ENCODE results near the gene PTPRN. TPM values are rescaled to one million over a fixed set of nuclear protein-coding genes. Genes with fewer than 3 reads are reported as not detected.

The PTPRN gene
- polyA plus RNA-seq, 1 experiment, result 11.7 TPM

DNA sequence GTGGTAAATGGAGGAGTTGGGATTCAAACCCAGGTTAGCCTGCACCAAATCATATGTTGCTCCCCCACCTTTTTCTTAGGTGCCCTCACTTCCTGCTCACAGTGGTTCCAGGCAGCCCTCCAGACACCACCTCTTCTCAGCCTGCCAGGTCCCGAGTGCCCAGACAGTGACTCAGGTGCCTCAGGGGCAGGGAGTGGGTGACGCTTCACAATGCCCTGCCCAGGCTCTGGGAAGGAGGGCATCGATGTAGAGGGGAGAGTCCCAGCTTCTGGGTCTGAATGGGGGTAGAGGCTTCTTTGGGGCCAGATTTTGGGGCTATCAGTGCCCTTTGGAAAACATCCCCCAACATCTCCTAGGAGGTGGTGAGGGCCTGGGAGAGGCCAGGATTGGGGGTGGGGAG is 35.3 kb downstream of the PTPRN start:
- H3K4me3 ChIP-seq (ENCODE audit: low read depth, low read length), result no peak overlapping the region
- CTCF ChIA-PET, result interaction anchor here (1.2 to 1.6 kb wide), 4 partner anchors 18 to 114 kb away, joined by 3 to 9 read pairs (median 4); no protein-coding TSS in a partner anchor
- peak overlapping the region; percentile 68 for H3K27ac ChIP-seq (ENCODE audit: low read depth, low read length)
- no peaks in the 10 kb centered on the region for H3K9me3 ChIP-seq (ENCODE audit: control insufficient read depth, insufficient read depth, low read length)
- peaks cover 4% of the 10 kb centered on the region for H3K27me3 ChIP-seq (ENCODE audit: control insufficient read depth, insufficient read depth, low read length)
- POLR2A ChIA-PET, result interaction anchor here (1.1 kb wide), 1 partner anchor 20 kb away, joined by 3 read pairs; the partner anchor contains the start of gene TUBA4A
- TF ChIP-seq, protein P1, sequence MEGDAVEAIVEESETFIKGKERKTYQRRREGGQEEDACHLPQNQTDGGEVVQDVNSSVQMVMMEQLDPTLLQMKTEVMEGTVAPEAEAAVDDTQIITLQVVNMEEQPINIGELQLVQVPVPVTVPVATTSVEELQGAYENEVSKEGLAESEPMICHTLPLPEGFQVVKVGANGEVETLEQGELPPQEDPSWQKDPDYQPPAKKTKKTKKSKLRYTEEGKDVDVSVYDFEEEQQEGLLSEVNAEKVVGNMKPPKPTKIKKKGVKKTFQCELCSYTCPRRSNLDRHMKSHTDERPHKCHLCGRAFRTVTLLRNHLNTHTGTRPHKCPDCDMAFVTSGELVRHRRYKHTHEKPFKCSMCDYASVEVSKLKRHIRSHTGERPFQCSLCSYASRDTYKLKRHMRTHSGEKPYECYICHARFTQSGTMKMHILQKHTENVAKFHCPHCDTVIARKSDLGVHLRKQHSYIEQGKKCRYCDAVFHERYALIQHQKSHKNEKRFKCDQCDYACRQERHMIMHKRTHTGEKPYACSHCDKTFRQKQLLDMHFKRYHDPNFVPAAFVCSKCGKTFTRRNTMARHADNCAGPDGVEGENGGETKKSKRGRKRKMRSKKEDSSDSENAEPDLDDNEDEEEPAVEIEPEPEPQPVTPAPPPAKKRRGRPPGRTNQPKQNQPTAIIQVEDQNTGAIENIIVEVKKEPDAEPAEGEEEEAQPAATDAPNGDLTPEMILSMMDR (IDR thresholded peaks at IDR 0.05; ENCODE audit: low read depth, low read length), result no peak
- DNase-seq (ENCODE audit: low read depth, low spot score), result no peak

DNA sequence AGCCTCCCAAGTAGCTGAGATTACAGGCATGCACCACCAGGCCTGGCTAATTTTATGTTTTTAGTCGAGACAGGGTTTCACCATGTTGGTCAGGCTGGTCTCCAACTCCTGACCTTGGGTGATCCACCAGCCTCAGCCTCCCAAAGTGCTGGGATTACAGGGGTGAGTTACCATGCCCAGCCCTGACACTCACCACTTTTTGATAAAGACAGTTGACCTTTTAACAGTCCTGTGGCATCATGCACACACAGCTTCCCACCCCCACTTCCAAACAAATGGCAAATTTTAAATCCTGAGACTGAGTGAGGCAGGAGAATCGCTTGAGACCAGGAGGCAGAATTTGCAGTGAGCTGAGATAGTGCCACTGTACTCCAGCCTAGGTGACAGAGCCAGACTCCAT is 36.2 kb downstream of the PTPRN start:
- CTCF ChIA-PET, result interaction anchor here (1.1 to 1.6 kb wide), 3 partner anchors 19 to 113 kb away, joined by 3 to 4 read pairs (median 4); no protein-coding TSS in a partner anchor

DNA sequence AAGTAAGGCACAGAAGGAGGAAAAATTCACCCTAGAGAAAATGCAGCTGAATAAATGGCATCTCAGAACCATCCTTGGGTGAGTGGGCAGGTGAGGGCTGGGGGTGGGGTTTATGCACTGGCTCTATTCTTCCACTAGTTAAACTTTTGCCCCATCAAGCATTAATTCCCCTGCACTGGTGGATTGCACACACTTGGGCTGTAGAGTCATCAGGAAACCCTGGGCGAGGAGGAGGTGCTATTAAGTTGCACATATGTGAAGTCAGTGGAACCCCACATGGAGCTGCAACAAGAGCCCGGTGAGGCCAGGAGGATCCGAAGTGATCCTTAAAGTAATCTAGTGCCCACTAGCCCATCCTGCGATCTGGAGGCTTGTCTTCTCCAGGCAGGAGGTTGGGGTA is 36.8 kb downstream of the PTPRN start:
- CTCF ChIA-PET, result interaction anchor here (1.1 kb wide), 1 partner anchor 23 kb away, joined by 4 read pairs; no protein-coding TSS in a partner anchor

More for the DNA sequence above, 36.2 kb downstream of the PTPRN start:
- Histone ChIP-seq H3K27me3 (ENCODE audit: control insufficient read depth, insufficient read depth, low read length) (peaks cover 4% of the 10 kb centered on the region), H3K9me3 (ENCODE audit: control insufficient read depth, insufficient read depth, low read length) (no peaks in the 10 kb centered on the region), H3K27ac (ENCODE audit: low read depth, low read length) (no peak overlapping the region), H3K4me3 (ENCODE audit: low read depth, low read length) (no peak overlapping the region)
- no peak for DNase-seq (ENCODE audit: low read depth, low spot score)
- POLR2A ChIA-PET, result no interaction called here
- TF ChIP-seq, protein P1 (IDR thresholded peaks at IDR 0.05; ENCODE audit: low read depth, low read length), result no peak

DNA sequence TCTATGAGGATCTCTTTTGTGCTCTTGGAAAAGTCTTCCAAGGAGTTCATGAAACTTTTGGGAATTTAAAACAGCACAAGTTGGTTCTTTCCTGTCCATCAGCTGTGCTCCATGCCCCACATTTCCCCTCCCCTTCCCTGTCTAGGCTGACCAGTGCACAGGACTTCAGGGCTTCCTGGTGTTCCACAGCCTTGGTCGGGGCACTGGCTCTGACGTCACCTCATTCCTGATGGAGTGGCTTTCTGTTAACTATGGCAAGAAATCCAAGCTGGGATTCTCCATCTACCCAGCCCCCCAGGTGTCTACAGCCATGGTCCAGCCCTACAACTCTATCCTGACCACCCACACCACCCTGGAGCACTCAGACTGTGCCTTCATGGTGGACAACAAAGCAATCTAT is 38.2 kb downstream of the PTPRN start:
- Histone ChIP-seq H3K9me3 (ENCODE audit: control insufficient read depth, insufficient read depth, low read length) (no peaks in the 10 kb centered on the region), H3K27me3 (ENCODE audit: control insufficient read depth, insufficient read depth, low read length) (peaks cover 14% of the 10 kb centered on the region), H3K4me3 (ENCODE audit: low read depth, low read length) (no peak overlapping the region), H3K27ac (ENCODE audit: low read depth, low read length) (no peak overlapping the region)
- TF ChIP-seq, protein P1 (IDR thresholded peaks at IDR 0.05; ENCODE audit: low read depth, low read length), result no peak
- no peak for DNase-seq (ENCODE audit: low read depth, low spot score)
- ChIA-PET CTCF (interaction anchor here (1.9 kb wide), 1 partner anchor 24 kb away, joined by 6 read pairs; no protein-coding TSS in a partner anchor), POLR2A (no interaction called here)

More for the DNA sequence above, 36.8 kb downstream of the PTPRN start:
- Histone ChIP-seq H3K4me3 (ENCODE audit: low read depth, low read length) (no peak overlapping the region), H3K9me3 (ENCODE audit: control insufficient read depth, insufficient read depth, low read length) (no peaks in the 10 kb centered on the region), H3K27me3 (ENCODE audit: control insufficient read depth, insufficient read depth, low read length) (peaks cover 6% of the 10 kb centered on the region), H3K27ac (ENCODE audit: low read depth, low read length) (no peak overlapping the region)
- POLR2A ChIA-PET, result no interaction called here
- TF ChIP-seq, protein P1 (IDR thresholded peaks at IDR 0.05; ENCODE audit: low read depth, low read length), result no peak
- DNase-seq (ENCODE audit: low read depth, low spot score), result no peak

DNA sequence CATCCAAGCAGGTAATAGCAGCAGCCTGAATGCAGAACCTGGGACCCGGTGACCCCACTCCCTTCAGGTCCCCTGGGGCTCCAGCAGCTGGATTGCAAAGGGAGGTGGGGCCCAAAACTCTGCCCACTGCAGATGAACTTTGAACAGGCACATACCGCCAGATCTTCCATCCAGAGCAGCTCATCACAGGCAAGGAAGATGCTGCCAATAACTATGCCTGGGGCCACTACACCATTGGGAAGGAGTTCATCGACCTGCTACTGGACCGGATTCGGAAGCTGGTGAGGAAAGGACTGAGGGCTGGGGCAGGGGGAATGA is 39.2 kb downstream of the PTPRN start:
- no peak overlapping the region for H3K4me3 ChIP-seq (ENCODE audit: low read depth, low read length)
- TF ChIP-seq, protein P1 (IDR thresholded peaks at IDR 0.05; ENCODE audit: low read depth, low read length), result no peak
- ChIA-PET POLR2A (no interaction called here), CTCF (interaction anchor here (1.9 kb wide), 1 partner anchor 25 kb away, joined by 6 read pairs; no protein-coding TSS in a partner anchor)
- H3K27ac ChIP-seq (ENCODE audit: low read depth, low read length), result no peak overlapping the region
- no peak for DNase-seq (ENCODE audit: low read depth, low spot score)
- H3K27me3 ChIP-seq (ENCODE audit: control insufficient read depth, insufficient read depth, low read length), result peaks cover 15% of the 10 kb centered on the region
- no peaks in the 10 kb centered on the region for H3K9me3 ChIP-seq (ENCODE audit: control insufficient read depth, insufficient read depth, low read length)

Data from AG04450 (cell line).